ENCODE results near the gene ABHD2. TPM values are rescaled to one million over a fixed set of nuclear protein-coding genes. Genes with fewer than 3 reads are reported as not detected.

ABHD2 gene
- total RNA-seq, 4 donors from 2014 or later = 29.7 to 48.1 (median 35.9) TPM

GRCh38 chr15:89087161-89087829, 961 bp upstream of the ABHD2 start:
- Histone ChIP-seq H3K36me3 (no peaks in the 10 kb centered on the region), H3K27ac (peak overlapping the region; percentile 60 to 93 (median 84)), H3K4me3 (peak overlapping the region; percentile 5 to 85 (median 74)), H3K9me3 (no peaks in the 10 kb centered on the region), H3K27me3 (no peaks in the 10 kb centered on the region), H3K4me1 (peaks cover 3 to 44% (median 22%) of the 10 kb centered on the region in 4 donors)
- WGBS, 2 donors = 58 to 61% methylated on average over 13 of the region's 13 CpGs
- DNase-seq (ENCODE audit: low spot score in 2 of 2) = no peak
- TF ChIP-seq POLR2A (IDR thresholded peaks at IDR 0.05) (no peak), EP300 (IDR thresholded peaks at IDR 0.05) (no peak)
- TF ChIP-seq, protein P1, sequence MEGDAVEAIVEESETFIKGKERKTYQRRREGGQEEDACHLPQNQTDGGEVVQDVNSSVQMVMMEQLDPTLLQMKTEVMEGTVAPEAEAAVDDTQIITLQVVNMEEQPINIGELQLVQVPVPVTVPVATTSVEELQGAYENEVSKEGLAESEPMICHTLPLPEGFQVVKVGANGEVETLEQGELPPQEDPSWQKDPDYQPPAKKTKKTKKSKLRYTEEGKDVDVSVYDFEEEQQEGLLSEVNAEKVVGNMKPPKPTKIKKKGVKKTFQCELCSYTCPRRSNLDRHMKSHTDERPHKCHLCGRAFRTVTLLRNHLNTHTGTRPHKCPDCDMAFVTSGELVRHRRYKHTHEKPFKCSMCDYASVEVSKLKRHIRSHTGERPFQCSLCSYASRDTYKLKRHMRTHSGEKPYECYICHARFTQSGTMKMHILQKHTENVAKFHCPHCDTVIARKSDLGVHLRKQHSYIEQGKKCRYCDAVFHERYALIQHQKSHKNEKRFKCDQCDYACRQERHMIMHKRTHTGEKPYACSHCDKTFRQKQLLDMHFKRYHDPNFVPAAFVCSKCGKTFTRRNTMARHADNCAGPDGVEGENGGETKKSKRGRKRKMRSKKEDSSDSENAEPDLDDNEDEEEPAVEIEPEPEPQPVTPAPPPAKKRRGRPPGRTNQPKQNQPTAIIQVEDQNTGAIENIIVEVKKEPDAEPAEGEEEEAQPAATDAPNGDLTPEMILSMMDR (IDR thresholded peaks at IDR 0.05) = no peak

DNA sequence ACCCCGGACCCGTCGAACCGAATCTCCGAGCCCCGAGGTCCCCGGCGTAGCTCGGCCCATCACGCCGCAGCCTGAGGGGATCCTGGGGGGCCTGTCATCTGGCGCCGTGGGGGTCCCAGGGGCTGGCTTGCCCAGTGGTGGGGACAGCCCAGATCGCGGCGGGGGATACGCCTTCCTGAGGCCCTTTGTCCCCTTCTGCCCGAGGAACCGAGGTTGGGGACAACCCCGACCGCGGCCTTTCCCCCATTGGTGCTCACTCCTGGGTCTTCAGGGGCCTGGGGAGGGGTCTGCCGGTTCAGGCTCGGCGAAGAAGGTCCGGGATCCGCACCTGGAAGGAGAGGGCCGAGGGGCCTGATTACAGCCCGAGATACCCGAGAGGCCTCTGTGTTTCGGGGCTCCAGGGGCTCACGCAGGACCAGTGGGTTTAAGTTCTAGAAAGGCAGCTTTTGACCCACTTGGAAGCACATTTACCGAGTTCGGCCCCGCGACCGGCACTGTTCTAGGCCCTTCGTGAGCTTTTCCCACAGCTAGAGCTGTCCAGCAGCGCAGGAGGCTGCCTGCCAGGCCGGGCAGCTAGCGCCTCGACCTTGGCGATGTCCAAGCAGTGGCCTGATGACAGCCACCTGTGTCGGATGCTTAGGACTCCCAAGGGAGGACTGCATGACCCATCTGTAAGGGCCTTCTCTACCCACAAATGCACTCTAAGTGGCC, 504 bp downstream of the ABHD2 start:
- WGBS, 2 donors = 5 to 6% methylated on average over 7 to 16 of the region's 44 CpGs

GRCh38 chr15:89089316-89090230, 1.3 kb downstream of the ABHD2 start:
- Histone ChIP-seq H3K27me3 (no peaks in the 10 kb centered on the region), H3K36me3 (no peaks in the 10 kb centered on the region), H3K9me3 (no peaks in the 10 kb centered on the region), H3K4me3 (peak overlapping the region; percentile 67 to 98 (median 82)), H3K27ac (peak overlapping the region; percentile 47 to 93 (median 86)), H3K4me1 (peaks cover 3 to 62% (median 32%) of the 10 kb centered on the region in 4 donors)
- TF ChIP-seq, protein P1 (IDR thresholded peaks at IDR 0.05) = no peak
- TF ChIP-seq EP300 (IDR thresholded peaks at IDR 0.05) (no peak), POLR2A (IDR thresholded peaks at IDR 0.05) (no peak)
- DNase-seq (ENCODE audit: low spot score in 2 of 2) = no peak
- 69 to 72% methylated on average over 5 of the region's 5 CpGs for WGBS, 2 donors

More for the DNA sequence above, 504 bp downstream of the ABHD2 start:
- peaks cover 3 to 58% (median 29%) of the 10 kb centered on the region in 4 donors for H3K4me1 ChIP-seq
- H3K4me3 ChIP-seq = peak overlapping the region; percentile 67 to 98 (median 82)
- TF ChIP-seq POLR2A (IDR thresholded peaks at IDR 0.05) (no peak), EP300 (IDR thresholded peaks at IDR 0.05) (no peak)
- TF ChIP-seq, protein P1 (IDR thresholded peaks at IDR 0.05) = no peak
- H3K9me3 ChIP-seq = no peaks in the 10 kb centered on the region
- peak overlapping the region; percentile 47 to 93 (median 86) for H3K27ac ChIP-seq
- DNase-seq (ENCODE audit: low spot score in 2 of 2) = no peak
- H3K36me3 ChIP-seq = no peaks in the 10 kb centered on the region
- no peaks in the 10 kb centered on the region for H3K27me3 ChIP-seq

GRCh38 chr15:89090791-89091626, 2.8 kb downstream of the ABHD2 start:
- Histone ChIP-seq H3K36me3 (no peaks in the 10 kb centered on the region), H3K27ac (peak overlapping the region; percentile 46 to 93 (median 82)), H3K4me3 (peak overlapping the region in 3 of 4 donors; percentile 6 to 22 (median 10)), H3K27me3 (no peaks in the 10 kb centered on the region), H3K9me3 (no peaks in the 10 kb centered on the region), H3K4me1 (peaks cover 3 to 64% (median 34%) of the 10 kb centered on the region in 4 donors)
- 21 to 28% methylated on average over 12 of the region's 12 CpGs for WGBS, 2 donors
- TF ChIP-seq, protein P1 (IDR thresholded peaks at IDR 0.05) = no peak
- TF ChIP-seq EP300 (IDR thresholded peaks at IDR 0.05) (peak in 1 of 2 donors; percentile 74), POLR2A (IDR thresholded peaks at IDR 0.05) (peak in 1 of 2 donors; percentile 40)
- DNase-seq (ENCODE audit: low spot score in 2 of 2) = peak; percentile 37 to 62

Measured in tibial nerve (tissue), 4 donors.